Measurements from ENCODE around the gene PLEKHA3. TPM values are rescaled to one million over a fixed set of nuclear protein-coding genes. Genes with fewer than 3 reads are reported as not detected.

The PLEKHA3 gene
- total and polyA plus RNA-seq, 9 of the 15 experiments (the other 6 are each of a cell fraction or from before 2014, with no cell fraction given), result 2.3 to 23.4 (median 10.5) TPM

- TF ChIP-seq UBTF (IDR thresholded peaks at IDR 0.05; ENCODE audit: borderline replicate concordance in 1 of 2, low read depth in 2 of 2, low read length in 2 of 2) (peak in 1 of 2 experiments; percentile 57; a peak in 1 of 4 replicates), TRIM24 (IDR thresholded peaks at IDR 0.05) (no peak), SNRNP70 (optimal IDR thresholded peaks at IDR 0.05; ENCODE audit: low read depth, low read length) (no peak), ZNF354B (CRISPR knock-in tag; IDR thresholded peaks at IDR 0.05) (no peak), ATF3 (IDR thresholded peaks at IDR 0.05) (no peak), ATF3 (CRISPR knock-in tag; conservative IDR thresholded peaks at IDR 0.05) (0 out of 2 replicates have a peak, but pooled peaks have one; percentile 19), SP2 (IDR thresholded peaks at IDR 0.05; ENCODE audit: extremely low read depth, low read depth, low read length, poor library complexity, severe bottlenecking) (no peak), BHLHE40 (IDR thresholded peaks at IDR 0.05; ENCODE audit: low read length) (peak; percentile 45; the same call in 1 of the 2 replicates), PURB (CRISPR knock-in tag; IDR thresholded peaks at IDR 0.05; ENCODE audit: low read depth) (no peak), SRF (CRISPR knock-in tag; IDR thresholded peaks at IDR 0.05) (0 out of 4 replicates have a peak, but pooled peaks of 1 of the 2 experiments have one; percentile 37), FOXP1 (CRISPR knock-in tag; IDR thresholded peaks at IDR 0.05) (no peak), ZBTB17 (CRISPR knock-in tag; IDR thresholded peaks at IDR 0.05) (no peak), ZNF589 (CRISPR knock-in tag; IDR thresholded peaks at IDR 0.05; ENCODE audit: low read depth) (peak; percentile 58; the same call in 1 of the 2 replicates), CEBPZ (IDR thresholded peaks at IDR 0.05; ENCODE audit: borderline replicate concordance, low read depth, low read length) (0 out of 2 replicates have a peak, but pooled peaks have one; percentile 11), SOX6 (IDR thresholded peaks at IDR 0.05) (peak; percentile 68), PATZ1 (CRISPR knock-in tag; IDR thresholded peaks at IDR 0.05; ENCODE audit: borderline replicate concordance) (no peak), MXI1 (IDR thresholded peaks at IDR 0.05; ENCODE audit: low read depth, low read length) (peak; percentile 79), CBX1 (IDR thresholded peaks at IDR 0.05; ENCODE audit: low read depth) (peak; percentile 58)
These were observed 1.6 kb upstream of the PLEKHA3 start, which contains the start of gene FKBP7 (continued) for GRCh38 chr2:178478439-178479274.
